ENCODE measurements around the gene FBRSL1. TPM values are rescaled to one million over a fixed set of nuclear protein-coding genes. Genes with fewer than 3 reads are reported as not detected.

Gene FBRSL1
- total RNA-seq, 2 donors from 2014 or later = 20.2 to 22.5 TPM

DNA sequence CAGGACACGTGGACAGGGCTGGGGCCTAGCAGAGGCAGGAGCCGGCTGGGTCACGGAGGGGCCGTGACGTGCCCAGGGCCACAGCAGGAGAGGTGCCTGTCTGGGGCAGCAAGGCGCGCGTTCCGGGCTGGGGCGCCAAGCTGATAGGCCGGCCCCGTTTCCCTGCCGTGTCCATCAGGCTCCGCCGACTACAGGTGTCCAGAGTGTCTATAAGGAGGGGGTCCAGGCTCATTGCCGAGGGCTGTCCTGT lies 18.5 kb downstream of the FBRSL1 start:
- Histone ChIP-seq H3K4me3 (no peak overlapping the region), H3K27ac (no peak overlapping the region), H3K27me3 (replicated peaks; ENCODE audit: insufficient read depth) (no peaks in the 10 kb centered on the region), H3K9me3 (no peaks in the 10 kb centered on the region), H3K4me1 (ENCODE audit: control insufficient read depth in 1 of 2, low read depth in 2 of 2) (peaks cover 5 to 35% of the 10 kb centered on the region in 2 donors), H3K36me3 (peaks cover 7% of the 10 kb centered on the region)
- no peak for DNase-seq (ENCODE audit: low spot score)
- ATAC-seq (ENCODE audit: insufficient number of reproducible peaks, low FRiP score, low read depth) = no peak
- TF ChIP-seq, protein P1, sequence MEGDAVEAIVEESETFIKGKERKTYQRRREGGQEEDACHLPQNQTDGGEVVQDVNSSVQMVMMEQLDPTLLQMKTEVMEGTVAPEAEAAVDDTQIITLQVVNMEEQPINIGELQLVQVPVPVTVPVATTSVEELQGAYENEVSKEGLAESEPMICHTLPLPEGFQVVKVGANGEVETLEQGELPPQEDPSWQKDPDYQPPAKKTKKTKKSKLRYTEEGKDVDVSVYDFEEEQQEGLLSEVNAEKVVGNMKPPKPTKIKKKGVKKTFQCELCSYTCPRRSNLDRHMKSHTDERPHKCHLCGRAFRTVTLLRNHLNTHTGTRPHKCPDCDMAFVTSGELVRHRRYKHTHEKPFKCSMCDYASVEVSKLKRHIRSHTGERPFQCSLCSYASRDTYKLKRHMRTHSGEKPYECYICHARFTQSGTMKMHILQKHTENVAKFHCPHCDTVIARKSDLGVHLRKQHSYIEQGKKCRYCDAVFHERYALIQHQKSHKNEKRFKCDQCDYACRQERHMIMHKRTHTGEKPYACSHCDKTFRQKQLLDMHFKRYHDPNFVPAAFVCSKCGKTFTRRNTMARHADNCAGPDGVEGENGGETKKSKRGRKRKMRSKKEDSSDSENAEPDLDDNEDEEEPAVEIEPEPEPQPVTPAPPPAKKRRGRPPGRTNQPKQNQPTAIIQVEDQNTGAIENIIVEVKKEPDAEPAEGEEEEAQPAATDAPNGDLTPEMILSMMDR (IDR thresholded peaks at IDR 0.05) = no peak

DNA sequence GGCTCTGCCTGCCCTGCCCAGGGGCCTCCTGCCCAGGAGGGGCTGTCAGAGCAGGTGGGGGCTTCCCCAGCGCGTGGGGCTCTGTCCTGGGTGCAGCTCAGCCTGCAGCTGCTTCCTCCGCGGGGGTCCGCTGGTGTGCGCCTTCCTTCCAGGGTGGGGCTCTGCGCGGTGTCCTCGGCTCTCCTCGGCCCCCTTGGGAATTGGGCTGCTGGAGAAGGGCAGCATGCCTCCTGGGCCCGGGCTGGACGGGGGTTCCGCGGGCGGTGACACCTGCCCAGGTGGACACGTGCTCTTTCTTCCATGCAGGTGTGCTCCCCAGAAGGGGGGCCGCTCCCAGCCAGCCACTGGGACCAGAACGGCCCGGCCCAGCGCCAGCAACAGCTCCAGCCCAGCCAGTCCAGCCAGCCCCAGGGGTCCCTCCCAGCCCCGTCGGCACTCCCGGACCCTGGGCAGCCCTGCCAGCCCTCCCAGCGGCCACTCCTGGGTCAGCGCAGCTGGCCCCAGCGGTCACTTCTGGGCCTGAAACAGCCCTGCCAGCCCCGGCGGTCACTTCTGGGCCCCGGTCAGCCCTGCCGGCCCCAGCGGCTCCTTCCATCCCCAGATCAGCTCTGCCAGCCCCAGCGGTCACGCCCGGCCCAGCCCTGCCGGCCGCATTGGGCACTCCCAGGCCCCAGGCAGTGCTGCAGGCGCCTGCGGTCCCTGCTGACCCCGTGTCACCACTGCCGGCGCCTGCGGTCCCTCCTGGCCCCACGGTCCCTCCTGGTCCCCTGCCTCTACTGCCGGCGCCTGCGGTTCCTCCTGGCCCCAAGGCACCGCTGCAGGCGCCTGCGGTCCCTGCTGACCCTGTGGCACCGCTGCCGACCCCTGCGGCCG lies 19.1 kb downstream of the FBRSL1 start:
- peaks cover 7% of the 10 kb centered on the region for H3K36me3 ChIP-seq

DNA sequence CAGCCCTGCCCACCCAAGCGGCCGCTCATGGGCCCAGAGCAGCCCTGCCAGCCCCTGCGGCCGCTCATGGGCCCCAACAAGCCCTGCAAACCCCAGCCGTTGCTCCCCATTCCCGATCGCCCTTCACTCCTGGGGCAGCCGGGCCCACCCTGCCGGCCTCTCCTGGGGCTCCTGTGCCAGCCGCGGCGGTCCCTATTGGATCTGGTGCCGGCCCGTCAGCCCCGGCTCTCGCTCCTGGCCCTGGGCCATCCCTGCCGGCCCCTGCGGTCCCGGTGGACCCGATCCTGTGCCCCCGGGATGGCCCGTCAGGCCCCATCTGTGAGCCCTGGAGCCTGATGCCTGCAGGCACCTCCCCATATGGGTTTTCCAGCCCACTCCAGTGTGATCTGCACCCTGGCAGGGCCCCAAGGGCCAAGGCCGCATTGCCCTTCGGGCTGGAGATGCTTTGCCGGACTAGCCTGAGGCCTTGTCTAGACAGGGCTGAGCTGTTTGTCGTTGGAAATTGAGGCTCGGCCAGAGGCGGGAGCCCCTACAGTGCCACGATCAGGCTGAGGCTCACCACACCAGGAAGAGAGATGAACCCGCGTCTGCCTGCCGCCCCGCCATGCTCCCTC lies 20.3 kb downstream of the FBRSL1 start:
- ATAC-seq (ENCODE audit: insufficient number of reproducible peaks, low FRiP score, low read depth) (no peak), DNase-seq (ENCODE audit: low spot score) (no peak)
- Histone ChIP-seq H3K4me3 (no peak overlapping the region), H3K4me1 (ENCODE audit: control insufficient read depth in 1 of 2, low read depth in 2 of 2) (peaks cover 5 to 23% of the 10 kb centered on the region in 2 donors), H3K36me3 (peaks cover 7% of the 10 kb centered on the region), H3K9me3 (no peaks in the 10 kb centered on the region), H3K27me3 (replicated peaks; ENCODE audit: insufficient read depth) (no peaks in the 10 kb centered on the region), H3K27ac (no peak overlapping the region)
- TF ChIP-seq, protein P1 (IDR thresholded peaks at IDR 0.05) = no peak

More for the DNA sequence above, 19.1 kb downstream of the FBRSL1 start:
- no peak overlapping the region for H3K27ac ChIP-seq
- no peaks in the 10 kb centered on the region for H3K9me3 ChIP-seq
- DNase-seq (ENCODE audit: low spot score) = no peak
- no peak overlapping the region for H3K4me3 ChIP-seq
- ATAC-seq (ENCODE audit: insufficient number of reproducible peaks, low FRiP score, low read depth) = no peak
- H3K27me3 ChIP-seq (replicated peaks; ENCODE audit: insufficient read depth) = no peaks in the 10 kb centered on the region
- TF ChIP-seq, protein P1 (IDR thresholded peaks at IDR 0.05) = no peak
- H3K4me1 ChIP-seq (ENCODE audit: control insufficient read depth in 1 of 2, low read depth in 2 of 2) = peaks cover 5 to 30% of the 10 kb centered on the region in 2 donors

DNA sequence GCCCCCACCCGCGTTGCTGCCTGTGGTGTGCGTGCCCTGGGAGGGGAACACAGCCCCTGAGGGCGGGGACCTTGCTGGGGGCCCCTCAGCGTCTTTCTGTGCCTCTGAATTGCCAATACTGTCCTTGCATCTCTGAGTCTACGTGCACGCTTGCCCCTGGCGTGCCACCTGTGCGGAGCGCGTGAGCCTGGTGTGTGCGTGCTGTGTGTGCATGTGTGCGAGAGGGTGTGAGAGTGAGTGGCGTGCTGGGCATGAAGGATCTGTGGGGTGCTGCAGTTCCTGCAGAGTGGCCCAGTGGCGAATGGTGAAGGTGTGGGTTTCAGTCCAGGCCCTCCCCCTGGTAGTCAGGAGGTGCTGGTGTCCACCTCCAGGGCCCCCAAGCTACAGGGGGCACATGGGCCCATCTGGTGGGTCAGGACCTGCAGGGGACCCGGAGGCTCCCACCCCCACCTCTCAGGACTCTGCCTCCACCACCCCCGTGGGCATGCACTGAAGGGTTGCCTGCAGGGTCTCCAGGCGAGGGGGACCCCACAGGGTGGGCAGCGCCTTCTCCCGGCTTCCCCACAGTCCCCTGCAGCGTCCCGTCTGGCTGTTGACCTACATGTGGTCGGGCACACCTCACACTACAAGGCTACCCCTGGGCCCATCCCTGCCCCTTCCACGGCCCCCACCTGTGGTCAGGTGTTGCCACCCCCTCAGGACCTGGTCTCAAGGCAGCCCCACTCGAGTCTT lies 21.0 kb downstream of the FBRSL1 start:
- no peak overlapping the region for H3K4me3 ChIP-seq
- H3K27ac ChIP-seq = no peak overlapping the region
- H3K36me3 ChIP-seq = peaks cover 7% of the 10 kb centered on the region
- peaks cover 3% of the 10 kb centered on the region for H3K9me3 ChIP-seq
- ATAC-seq (ENCODE audit: insufficient number of reproducible peaks, low FRiP score, low read depth) (no peak), DNase-seq (ENCODE audit: low spot score) (no peak)
- peaks cover 5 to 16% of the 10 kb centered on the region in 2 donors for H3K4me1 ChIP-seq (ENCODE audit: control insufficient read depth in 1 of 2, low read depth in 2 of 2)
- TF ChIP-seq, protein P1 (IDR thresholded peaks at IDR 0.05) = no peak
- H3K27me3 ChIP-seq (replicated peaks; ENCODE audit: insufficient read depth) = no peaks in the 10 kb centered on the region
